Right atrium auricular region (tissue), 2 donors: ENCODE results near the gene LRMDA. TPM values are rescaled to one million over a fixed set of nuclear protein-coding genes. Genes with fewer than 3 reads are reported as not detected.

Experiments
- DNase-seq: peaks from one replicate; pipeline ENCODE4 v3.0.0-alpha.2; 2019; ENCODE audit warnings: low spot score
- H3K27ac ChIP-seq, 2 donors: fragments of 200-600 bp; sonication (generic); 1 replicate in 1 of 2; 2 replicates in 1 of 2; pipeline ENCODE4 v1.5.1; 2016 to 2019
- H3K27me3 ChIP-seq, 2 donors: fragments of 200-600 bp; sonication (generic); one replicate each; pipeline versions ENCODE4 v1.5.1 to v1.6.0; 2017 to 2019
- H3K36me3 ChIP-seq: fragments of 200-600 bp; sonication (generic); one replicate; pipeline ENCODE4 v1.5.1; 2016
- H3K4me1 ChIP-seq, 2 donors: fragments of 200-600 bp; sonication (generic); one replicate each; pipeline versions ENCODE4 v1.5.1 to v1.6.0; 2017 to 2019
- H3K4me3 ChIP-seq, 2 donors: fragments of 200-600 bp; sonication (generic); 1 replicate in 1 of 2; 2 replicates in 1 of 2; pipeline ENCODE4 v1.5.1; 2017 to 2019; ENCODE audit warnings: mild to moderate bottlenecking in 1 of 2, moderate library complexity in 1 of 2
- H3K9me3 ChIP-seq, 2 donors: fragments of 200-600 bp; sonication (generic); one replicate each; pipeline ENCODE4 v1.5.1; 2019
- CTCF ChIP-seq, 2 donors: fragments of 200-600 bp; sonication (generic); IDR thresholded peaks; one replicate each; pipeline ENCODE4 v1.5.1; 2019; ENCODE audit warnings: antibody characterized with exemption in 2 of 2
- total RNA-seq, 2 donors: library from RNA; depleted of rRNA; stranded (reverse); fragments of >200 nt; gene quantifications; one replicate each; pipeline ENCODE4 v1.1.0, GENCODE V29; 2016

LRMDA gene
- total RNA-seq, 2 donors from 2014 or later: 6.1 to 19.1 TPM

GRCh38 chr10:75664968-75665367, 233.5 kb downstream of the LRMDA start:
- Histone ChIP-seq H3K4me3 (no peak overlapping the region), H3K4me1 (peaks cover 0 to 16% of the 10 kb centered on the region in 2 donors), H3K27me3 (no peaks in the 10 kb centered on the region), H3K36me3 (no peaks in the 10 kb centered on the region), H3K27ac (no peak overlapping the region), H3K9me3 (no peaks in the 10 kb centered on the region)
- no peak for TF ChIP-seq CTCF (IDR thresholded peaks at IDR 0.05)
- no peak for DNase-seq

- H3K4me3 ChIP-seq: no peak overlapping the region
- no peak overlapping the region for H3K27ac ChIP-seq
- TF ChIP-seq CTCF (IDR thresholded peaks at IDR 0.05): no peak
- no peaks in the 10 kb centered on the region for H3K27me3 ChIP-seq
- H3K9me3 ChIP-seq: no peaks in the 10 kb centered on the region
- peaks cover 0 to 16% of the 10 kb centered on the region in 2 donors for H3K4me1 ChIP-seq
- DNase-seq: no peak
- H3K36me3 ChIP-seq: no peaks in the 10 kb centered on the region
Observed at GRCh38 chr10:75665707-75666106, 234.3 kb downstream of the LRMDA start.

GRCh38 chr10:75672111-75672671, 240.8 kb downstream of the LRMDA start:
- no peaks in the 10 kb centered on the region for H3K4me1 ChIP-seq
- no peak for TF ChIP-seq CTCF (IDR thresholded peaks at IDR 0.05)
- DNase-seq: no peak
- no peaks in the 10 kb centered on the region for H3K27me3 ChIP-seq
- no peak overlapping the region for H3K4me3 ChIP-seq
- no peak overlapping the region for H3K27ac ChIP-seq
- H3K36me3 ChIP-seq: no peaks in the 10 kb centered on the region
- no peaks in the 10 kb centered on the region for H3K9me3 ChIP-seq

- Histone ChIP-seq H3K27me3 (no peaks in the 10 kb centered on the region), H3K27ac (no peak overlapping the region), H3K4me3 (no peak overlapping the region), H3K4me1 (no peaks in the 10 kb centered on the region), H3K9me3 (no peaks in the 10 kb centered on the region), H3K36me3 (no peaks in the 10 kb centered on the region)
- no peak for DNase-seq
- TF ChIP-seq CTCF (IDR thresholded peaks at IDR 0.05): no peak
Observed at GRCh38 chr10:75672842-75673241, 241.4 kb downstream of the LRMDA start.

GRCh38 chr10:75677541-75677940, 246.1 kb downstream of the LRMDA start:
- H3K27me3 ChIP-seq: no peaks in the 10 kb centered on the region
- H3K4me3 ChIP-seq: no peak overlapping the region
- H3K27ac ChIP-seq: no peak overlapping the region
- H3K9me3 ChIP-seq: no peaks in the 10 kb centered on the region
- H3K4me1 ChIP-seq: no peaks in the 10 kb centered on the region
- no peak for TF ChIP-seq CTCF (IDR thresholded peaks at IDR 0.05)
- H3K36me3 ChIP-seq: no peaks in the 10 kb centered on the region
- no peak for DNase-seq

GRCh38 chr10:75678527-75678926, 247.1 kb downstream of the LRMDA start:
- no peak overlapping the region for H3K4me3 ChIP-seq
- H3K27me3 ChIP-seq: no peaks in the 10 kb centered on the region
- no peaks in the 10 kb centered on the region for H3K9me3 ChIP-seq
- no peak for TF ChIP-seq CTCF (IDR thresholded peaks at IDR 0.05)
- no peaks in the 10 kb centered on the region for H3K36me3 ChIP-seq
- DNase-seq: no peak
- no peak overlapping the region for H3K27ac ChIP-seq
- peaks cover 0 to 7% of the 10 kb centered on the region in 2 donors for H3K4me1 ChIP-seq
